Activated CD4-positive, alpha-beta T cell treated with anti-CD3 and anti-CD28 coated beads, Interleukin-2, amount 10 ng/mL, durations not matched to agents 24 days and 14 days (primary cell): ENCODE results near the gene ANAPC7. TPM values are rescaled to one million over a fixed set of nuclear protein-coding genes. Genes with fewer than 3 reads are reported as not detected.

Experiments
- DNase-seq: peaks from one replicate; pipeline ENCODE4 v3.0.0; 2022
- H3K27ac Mint-ChIP-seq: one replicate; pipeline ENCODE4 v1.8.0; 2022; ENCODE audit warnings: mild to moderate bottlenecking, mixed read lengths
- H3K27me3 Mint-ChIP-seq: one replicate; pipeline ENCODE4 v1.8.0; 2022; ENCODE audit warnings: mixed read lengths
- H3K36me3 Mint-ChIP-seq: one replicate; pipeline ENCODE4 v1.8.0; 2022; ENCODE audit warnings: low read depth, mild to moderate bottlenecking, mixed read lengths
- H3K4me1 Mint-ChIP-seq: one replicate; pipeline ENCODE4 v1.8.0; 2021; ENCODE audit warnings: mixed read lengths
- H3K4me3 Mint-ChIP-seq: one replicate; pipeline ENCODE4 v1.8.0; 2022; ENCODE audit warnings: mild to moderate bottlenecking, moderate library complexity, mixed read lengths
- H3K9me3 Mint-ChIP-seq: one replicate; pipeline ENCODE4 v1.8.0; 2021; ENCODE audit warnings: mixed read lengths
- intact Hi-C: fragments of 100-400 bp; cut with micrococcal nuclease; formaldehyde crosslinking; loops from one replicate; pipeline ENCODE4 v1.15.1; 2023
- total RNA-seq: library from RNA; stranded (reverse); gene quantifications from 2 replicates; pipeline ENCODE4 v1.2.3, GENCODE V29; 2022

Gene ANAPC7
- total RNA-seq, 1 donor from 2014 or later: 71.4 TPM

- H3K36me3 Mint-ChIP-seq: peaks cover 86% of the 10 kb centered on the region
- H3K4me3 Mint-ChIP-seq: no peak overlapping the region
- DNase-seq: no peak
- no peaks in the 10 kb centered on the region for H3K4me1 Mint-ChIP-seq
- H3K27me3 Mint-ChIP-seq: no peaks in the 10 kb centered on the region
- intact Hi-C loops: no loop called here
- no peak overlapping the region for H3K27ac Mint-ChIP-seq
- no peaks in the 10 kb centered on the region for H3K9me3 Mint-ChIP-seq
Observed at GRCh38 chr12:110338754-110339153, 64.8 kb downstream of the ANAPC7 start.

- no peaks in the 10 kb centered on the region for H3K9me3 Mint-ChIP-seq
- H3K27me3 Mint-ChIP-seq: no peaks in the 10 kb centered on the region
- DNase-seq: no peak
- H3K4me1 Mint-ChIP-seq: no peaks in the 10 kb centered on the region
- peaks cover 81% of the 10 kb centered on the region for H3K36me3 Mint-ChIP-seq
- H3K4me3 Mint-ChIP-seq: no peak overlapping the region
- intact Hi-C loops: no loop called here
- no peak overlapping the region for H3K27ac Mint-ChIP-seq
Observed at GRCh38 chr12:110337912-110338710, 65.4 kb downstream of the ANAPC7 start.

GRCh38 chr12:110335481-110336045 lies 67.9 kb downstream of the ANAPC7 start:
- no peak overlapping the region for H3K4me3 Mint-ChIP-seq
- intact Hi-C loops: no loop called here
- no peaks in the 10 kb centered on the region for H3K9me3 Mint-ChIP-seq
- no peaks in the 10 kb centered on the region for H3K27me3 Mint-ChIP-seq
- DNase-seq: no peak
- H3K4me1 Mint-ChIP-seq: peaks cover 2% of the 10 kb centered on the region
- H3K36me3 Mint-ChIP-seq: peaks cover 74% of the 10 kb centered on the region
- H3K27ac Mint-ChIP-seq: no peak overlapping the region

- peaks cover 62% of the 10 kb centered on the region for H3K36me3 Mint-ChIP-seq
- no peak overlapping the region for H3K4me3 Mint-ChIP-seq
- no peaks in the 10 kb centered on the region for H3K27me3 Mint-ChIP-seq
- no peak for DNase-seq
- intact Hi-C loops: no loop called here
- H3K9me3 Mint-ChIP-seq: no peaks in the 10 kb centered on the region
- peaks cover 9% of the 10 kb centered on the region for H3K4me1 Mint-ChIP-seq
- H3K27ac Mint-ChIP-seq: no peak overlapping the region
Observed at GRCh38 chr12:110333201-110333600, 70.3 kb downstream of the ANAPC7 start.

- intact Hi-C loops: no loop called here
Observed at GRCh38 chr12:110330544-110330943, 73.0 kb downstream of the ANAPC7 start.

GRCh38 chr12:110330124-110330523 lies 73.4 kb downstream of the ANAPC7 start:
- Mint-ChIP-seq H3K27me3 (no peaks in the 10 kb centered on the region), H3K4me1 (peaks cover 11% of the 10 kb centered on the region), H3K9me3 (no peaks in the 10 kb centered on the region), H3K4me3 (no peak overlapping the region), H3K27ac (peak overlapping the region; percentile 9), H3K36me3 (peaks cover 62% of the 10 kb centered on the region)
- DNase-seq: no peak
- intact Hi-C loops: no loop called here

More at GRCh38 chr12:110330544-110330943, 73.0 kb downstream of the ANAPC7 start:
- Mint-ChIP-seq H3K4me1 (peaks cover 11% of the 10 kb centered on the region), H3K36me3 (peaks cover 64% of the 10 kb centered on the region), H3K9me3 (no peaks in the 10 kb centered on the region), H3K4me3 (no peak overlapping the region), H3K27me3 (no peaks in the 10 kb centered on the region), H3K27ac (no peak overlapping the region)
- DNase-seq: no peak

GRCh38 chr12:110329710-110330109 lies 73.8 kb downstream of the ANAPC7 start:
- Mint-ChIP-seq H3K4me1 (peaks cover 11% of the 10 kb centered on the region), H3K36me3 (peaks cover 59% of the 10 kb centered on the region), H3K4me3 (no peak overlapping the region), H3K9me3 (no peaks in the 10 kb centered on the region), H3K27me3 (no peaks in the 10 kb centered on the region), H3K27ac (no peak overlapping the region)
- intact Hi-C loops: no loop called here
- DNase-seq: no peak

Other genes with a start within 250 kb of the ANAPC7 start
- 219 and 222 TPM in 2 replicates for gene ATP2A2, start 122.5 kb downstream of the ANAPC7 start, total RNA-seq
- 285 and 300 TPM in 2 replicates for gene ARPC3, start 46.6 kb upstream of the ANAPC7 start, total RNA-seq
- 60.0 and 62.8 TPM in 2 replicates for gene GPN3, start 64.5 kb upstream of the ANAPC7 start, total RNA-seq
- gene FAM216A, start 65.1 kb upstream of the ANAPC7 start, total RNA-seq: 53.7 and 54.4 TPM in 2 replicates
- 101 and 106 TPM in 2 replicates for gene VPS29, start 98.4 kb upstream of the ANAPC7 start, total RNA-seq
- gene RAD9B, start 98.6 kb upstream of the ANAPC7 start, total RNA-seq: 0.37 and 0.95 TPM in 2 replicates
- gene PPTC7, start 179.6 kb upstream of the ANAPC7 start, total RNA-seq: 57.9 and 58.4 TPM in 2 replicates
- gene TCTN1, start 210.4 kb upstream of the ANAPC7 start, total RNA-seq: 11.7 and 15.4 TPM in 2 replicates